Hepatocyte (in vitro differentiated cells): ENCODE results near the gene KRTAP9-8.

Source experiments
- CTCF ChIP-seq: fragments of 200-600 bp; sonication (generic); IDR thresholded peaks from 2 replicates; pipeline ENCODE4 v1.5.1; 2016; ENCODE audit warnings: antibody characterized with exemption, mild to moderate bottlenecking; ENCODE audit not compliant: poor library complexity
- EZH2phosphoT487 ChIP-seq: fragments of 200-600 bp; sonication (generic); IDR thresholded peaks from one replicate; pipeline ENCODE4 v1.6.1; 2018; ENCODE audit warnings: antibody characterized with exemption, mild to moderate bottlenecking, low read depth, moderate library complexity; ENCODE audit not compliant: unreplicated experiment, severe bottlenecking

GRCh38 chr17:41271858-41272257 lies 34.1 kb downstream of the KRTAP9-8 start:
- no peak for TF ChIP-seq CTCF
- TF ChIP-seq EZH2phosphoT487 = no peak
